Measurements from ENCODE around the gene NACA2. TPM values are rescaled to one million over a fixed set of nuclear protein-coding genes. Genes with fewer than 3 reads are reported as not detected.
"Not testable (repeated sequence)": the region's sequence is repeated elsewhere in the genome, so short reads cannot be mapped to it uniquely, and the experiment has no call there.

Gene NACA2
- total RNA-seq, 1 experiment from 2014 or later = not detected

DNA sequence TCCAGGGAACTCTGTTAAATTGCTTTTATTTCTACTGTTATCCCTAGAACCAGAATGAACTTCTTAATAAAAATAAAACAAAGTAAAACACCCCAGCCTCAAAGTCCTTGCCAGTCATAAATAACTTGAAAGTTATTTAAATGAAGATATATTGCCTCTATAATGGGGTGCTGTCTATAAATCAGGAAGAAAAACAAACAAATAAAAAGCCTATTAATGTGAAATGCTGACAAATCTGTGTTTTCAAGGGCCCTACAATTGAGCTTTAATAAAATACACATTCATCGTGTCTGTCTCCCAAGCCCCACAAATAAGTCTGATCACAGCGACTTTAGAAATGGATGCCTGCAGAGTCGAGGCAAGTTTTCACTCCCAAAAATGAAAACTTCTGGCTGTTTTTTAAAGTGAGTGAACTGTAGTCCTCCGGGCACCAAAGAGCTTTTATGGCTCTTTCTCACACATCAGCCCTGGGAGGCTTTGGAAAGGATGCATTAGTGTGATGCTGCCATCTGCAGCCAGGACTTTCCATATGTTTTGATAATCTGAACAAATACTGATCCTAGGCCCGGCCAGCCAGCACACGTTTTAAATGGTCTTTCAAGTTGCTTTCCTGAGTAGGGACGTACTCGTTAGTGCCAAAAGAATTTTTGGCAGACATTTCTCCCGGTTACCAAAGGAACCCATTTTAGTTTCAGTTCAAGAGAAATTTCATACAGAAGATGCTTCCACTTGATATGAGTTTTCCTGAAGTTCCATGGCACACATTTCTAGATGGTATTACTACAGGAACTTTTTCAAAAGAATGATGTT is 16.3 kb downstream of the NACA2 start:
- no peak overlapping the region for H3K27ac Mint-ChIP-seq
- H3K9me3 Mint-ChIP-seq = peaks cover 21% of the 10 kb centered on the region
- peak; percentile 91 for ATAC-seq
- no peak overlapping the region for H3K4me3 Mint-ChIP-seq
- DNase-seq (ENCODE audit: low spot score) = peak; percentile 41
- H3K36me3 Mint-ChIP-seq = peaks cover 12% of the 10 kb centered on the region
- H3K27me3 Mint-ChIP-seq (ENCODE audit: low read depth) = peaks cover 3% of the 10 kb centered on the region; the same call in 1 of the 2 replicates
- POLR2A ChIA-PET = interaction anchor here (0.9 kb wide), 1 partner anchor 161 kb away, joined by 5 read pairs; no protein-coding TSS in a partner anchor
- CTCF ChIA-PET = interaction anchor here (0.6 to 5.0 kb wide), 25 partner anchors 8 to 164 kb away, joined by 3 to 46 read pairs (median 4); partner anchors contain the start of gene TBX4
- peaks cover 4% of the 10 kb centered on the region; the same call in 1 of the 2 replicates for H3K4me1 Mint-ChIP-seq
- TF ChIP-seq CREB1 (CRISPR knock-in tag; IDR thresholded peaks at IDR 0.05) = no peak
- TF ChIP-seq, protein P1, sequence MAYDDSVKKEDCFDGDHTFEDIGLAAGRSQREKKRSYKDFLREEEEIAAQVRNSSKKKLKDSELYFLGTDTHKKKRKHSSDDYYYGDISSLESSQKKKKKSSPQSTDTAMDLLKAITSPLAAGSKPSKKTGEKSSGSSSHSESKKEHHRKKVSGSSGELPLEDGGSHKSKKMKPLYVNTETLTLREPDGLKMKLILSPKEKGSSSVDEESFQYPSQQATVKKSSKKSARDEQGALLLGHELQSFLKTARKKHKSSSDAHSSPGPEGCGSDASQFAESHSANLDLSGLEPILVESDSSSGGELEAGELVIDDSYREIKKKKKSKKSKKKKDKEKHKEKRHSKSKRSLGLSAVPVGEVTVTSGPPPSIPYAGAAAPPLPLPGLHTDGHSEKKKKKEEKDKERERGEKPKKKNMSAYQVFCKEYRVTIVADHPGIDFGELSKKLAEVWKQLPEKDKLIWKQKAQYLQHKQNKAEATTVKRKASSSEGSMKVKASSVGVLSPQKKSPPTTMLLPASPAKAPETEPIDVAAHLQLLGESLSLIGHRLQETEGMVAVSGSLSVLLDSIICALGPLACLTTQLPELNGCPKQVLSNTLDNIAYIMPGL (CRISPR knock-in tag; IDR thresholded peaks at IDR 0.05) = no peak
- TF ChIP-seq, protein P2, sequence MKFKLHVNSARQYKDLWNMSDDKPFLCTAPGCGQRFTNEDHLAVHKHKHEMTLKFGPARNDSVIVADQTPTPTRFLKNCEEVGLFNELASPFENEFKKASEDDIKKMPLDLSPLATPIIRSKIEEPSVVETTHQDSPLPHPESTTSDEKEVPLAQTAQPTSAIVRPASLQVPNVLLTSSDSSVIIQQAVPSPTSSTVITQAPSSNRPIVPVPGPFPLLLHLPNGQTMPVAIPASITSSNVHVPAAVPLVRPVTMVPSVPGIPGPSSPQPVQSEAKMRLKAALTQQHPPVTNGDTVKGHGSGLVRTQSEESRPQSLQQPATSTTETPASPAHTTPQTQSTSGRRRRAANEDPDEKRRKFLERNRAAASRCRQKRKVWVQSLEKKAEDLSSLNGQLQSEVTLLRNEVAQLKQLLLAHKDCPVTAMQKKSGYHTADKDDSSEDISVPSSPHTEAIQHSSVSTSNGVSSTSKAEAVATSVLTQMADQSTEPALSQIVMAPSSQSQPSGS (CRISPR knock-in tag; IDR thresholded peaks at IDR 0.05; ENCODE audit: borderline replicate concordance, low read depth) = no peak
- TF ChIP-seq, protein P3, sequence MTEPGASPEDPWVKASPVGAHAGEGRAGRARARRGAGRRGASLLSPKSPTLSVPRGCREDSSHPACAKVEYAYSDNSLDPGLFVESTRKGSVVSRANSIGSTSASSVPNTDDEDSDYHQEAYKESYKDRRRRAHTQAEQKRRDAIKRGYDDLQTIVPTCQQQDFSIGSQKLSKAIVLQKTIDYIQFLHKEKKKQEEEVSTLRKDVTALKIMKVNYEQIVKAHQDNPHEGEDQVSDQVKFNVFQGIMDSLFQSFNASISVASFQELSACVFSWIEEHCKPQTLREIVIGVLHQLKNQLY (CRISPR knock-in tag; IDR thresholded peaks at IDR 0.05) = no peak
- no peak for TF ChIP-seq ZNF121 (CRISPR knock-in tag; IDR thresholded peaks at IDR 0.05)
- TF ChIP-seq GRHL2 (CRISPR knock-in tag; IDR thresholded peaks at IDR 0.05; ENCODE audit: insufficient replicate concordance, severe bottlenecking) = no peak
- TF ChIP-seq NR2C2 (CRISPR knock-in tag; IDR thresholded peaks at IDR 0.05) = no peak
- TF ChIP-seq, protein P4, sequence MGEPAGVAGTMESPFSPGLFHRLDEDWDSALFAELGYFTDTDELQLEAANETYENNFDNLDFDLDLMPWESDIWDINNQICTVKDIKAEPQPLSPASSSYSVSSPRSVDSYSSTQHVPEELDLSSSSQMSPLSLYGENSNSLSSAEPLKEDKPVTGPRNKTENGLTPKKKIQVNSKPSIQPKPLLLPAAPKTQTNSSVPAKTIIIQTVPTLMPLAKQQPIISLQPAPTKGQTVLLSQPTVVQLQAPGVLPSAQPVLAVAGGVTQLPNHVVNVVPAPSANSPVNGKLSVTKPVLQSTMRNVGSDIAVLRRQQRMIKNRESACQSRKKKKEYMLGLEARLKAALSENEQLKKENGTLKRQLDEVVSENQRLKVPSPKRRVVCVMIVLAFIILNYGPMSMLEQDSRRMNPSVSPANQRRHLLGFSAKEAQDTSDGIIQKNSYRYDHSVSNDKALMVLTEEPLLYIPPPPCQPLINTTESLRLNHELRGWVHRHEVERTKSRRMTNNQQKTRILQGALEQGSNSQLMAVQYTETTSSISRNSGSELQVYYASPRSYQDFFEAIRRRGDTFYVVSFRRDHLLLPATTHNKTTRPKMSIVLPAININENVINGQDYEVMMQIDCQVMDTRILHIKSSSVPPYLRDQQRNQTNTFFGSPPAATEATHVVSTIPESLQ (CRISPR knock-in tag; IDR thresholded peaks at IDR 0.05) = no peak
- no peak for TF ChIP-seq PRRX2 (CRISPR knock-in tag; IDR thresholded peaks at IDR 0.05)
- TF ChIP-seq, protein P5, sequence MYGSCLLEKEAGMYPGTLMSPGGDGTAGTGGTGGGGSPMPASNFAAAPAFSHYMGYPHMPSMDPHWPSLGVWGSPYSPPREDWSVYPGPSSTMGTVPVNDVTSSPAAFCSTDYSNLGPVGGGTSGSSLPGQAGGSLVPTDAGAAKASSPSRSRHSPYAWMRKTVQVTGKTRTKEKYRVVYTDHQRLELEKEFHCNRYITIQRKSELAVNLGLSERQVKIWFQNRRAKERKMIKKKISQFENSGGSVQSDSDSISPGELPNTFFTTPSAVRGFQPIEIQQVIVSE (CRISPR knock-in tag; IDR thresholded peaks at IDR 0.05; ENCODE audit: borderline replicate concordance) = no peak
- TF ChIP-seq TCF7 (CRISPR knock-in tag; IDR thresholded peaks at IDR 0.05; ENCODE audit: low read depth) = no peak
- TF ChIP-seq SMAD3 (CRISPR knock-in tag; IDR thresholded peaks at IDR 0.05; ENCODE audit: borderline replicate concordance) = no peak
- TF ChIP-seq, protein P6, sequence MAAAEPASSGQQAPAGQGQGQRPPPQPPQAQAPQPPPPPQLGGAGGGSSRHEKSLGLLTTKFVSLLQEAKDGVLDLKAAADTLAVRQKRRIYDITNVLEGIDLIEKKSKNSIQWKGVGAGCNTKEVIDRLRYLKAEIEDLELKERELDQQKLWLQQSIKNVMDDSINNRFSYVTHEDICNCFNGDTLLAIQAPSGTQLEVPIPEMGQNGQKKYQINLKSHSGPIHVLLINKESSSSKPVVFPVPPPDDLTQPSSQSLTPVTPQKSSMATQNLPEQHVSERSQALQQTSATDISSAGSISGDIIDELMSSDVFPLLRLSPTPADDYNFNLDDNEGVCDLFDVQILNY (CRISPR knock-in tag; IDR thresholded peaks at IDR 0.05) = no peak
- no peak for TF ChIP-seq ZBTB21 (CRISPR knock-in tag; IDR thresholded peaks at IDR 0.05; ENCODE audit: borderline replicate concordance)
- TF ChIP-seq ELF4 (CRISPR knock-in tag; IDR thresholded peaks at IDR 0.05; ENCODE audit: low read depth) = no peak
- TF ChIP-seq ZNF138 (CRISPR knock-in tag; conservative IDR thresholded peaks at IDR 0.05) = no peak
- TF ChIP-seq RORB (CRISPR knock-in tag; IDR thresholded peaks at IDR 0.05) = no peak
- TF ChIP-seq CBFB (CRISPR knock-in tag; IDR thresholded peaks at IDR 0.05; ENCODE audit: low read depth) = no peak
- TF ChIP-seq CREM (CRISPR knock-in tag; IDR thresholded peaks at IDR 0.05) = no peak
- TF ChIP-seq, protein P7, sequence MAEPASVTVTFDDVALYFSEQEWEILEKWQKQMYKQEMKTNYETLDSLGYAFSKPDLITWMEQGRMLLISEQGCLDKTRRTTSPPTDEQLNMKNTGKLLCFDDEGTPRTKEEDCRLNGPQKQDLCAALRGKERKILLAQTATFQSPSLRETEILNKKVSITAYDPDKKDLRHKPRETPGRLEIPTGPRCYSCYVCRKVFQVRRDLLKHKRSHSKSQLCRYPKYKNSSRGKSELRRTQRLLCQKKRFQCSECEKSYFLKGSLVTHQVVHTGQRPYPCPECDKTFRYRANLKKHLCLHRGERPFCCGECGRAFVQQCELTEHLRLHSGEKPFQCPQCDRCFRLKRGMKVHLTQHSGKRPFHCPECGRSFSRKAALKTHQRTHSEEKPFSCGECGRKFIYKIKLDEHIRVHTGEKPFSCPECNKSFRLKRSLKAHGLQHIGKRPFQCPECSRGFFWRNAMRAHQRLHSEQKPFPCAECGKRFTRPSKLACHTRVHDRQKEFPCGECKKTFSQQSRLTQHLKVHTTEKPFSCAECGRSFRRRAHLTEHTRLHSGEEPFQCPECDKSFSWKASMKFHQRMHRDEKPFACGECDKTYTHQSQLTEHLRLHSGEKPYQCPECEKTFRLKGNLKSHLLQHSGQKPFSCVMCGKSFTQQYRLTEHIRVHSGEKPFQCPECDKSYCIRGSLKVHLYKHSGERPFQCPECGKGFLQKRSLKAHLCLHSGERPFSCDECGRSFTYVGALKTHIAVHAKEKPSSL (CRISPR knock-in tag; conservative IDR thresholded peaks at IDR 0.05) = no peak

DNA sequence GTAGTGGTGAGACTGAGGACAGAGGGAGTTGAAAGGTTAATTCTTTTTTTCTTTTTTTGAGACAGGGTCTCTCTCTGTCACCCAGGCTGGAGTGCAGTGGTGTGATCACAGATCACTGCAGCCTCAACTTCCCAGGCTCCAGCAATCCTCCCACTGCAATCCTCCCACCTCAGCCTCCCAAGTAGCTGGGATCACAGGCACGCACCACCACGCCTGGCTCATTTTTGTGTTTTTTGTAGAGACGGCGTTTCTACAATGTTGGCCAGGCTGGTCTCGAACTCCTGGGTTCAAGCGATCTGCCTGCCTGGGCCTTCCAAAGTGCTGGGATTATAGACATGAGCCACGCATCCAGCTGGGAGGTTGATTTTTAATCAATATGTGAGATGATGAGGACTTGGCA is 18.5 kb downstream of the NACA2 start:
- Mint-ChIP-seq H3K36me3 (peaks cover 12% of the 10 kb centered on the region), H3K9me3 (peaks cover 24% of the 10 kb centered on the region)
- ATAC-seq; H3K27ac Mint-ChIP-seq; POLR2A ChIA-PET; H3K4me3 Mint-ChIP-seq; H3K4me1 Mint-ChIP-seq; DNase-seq (ENCODE audit: low spot score); H3K27me3 Mint-ChIP-seq (ENCODE audit: low read depth): not testable (repeated sequence)
- CTCF ChIA-PET = interaction anchor here (5.0 kb wide), 1 partner anchor 161 kb away, joined by 46 read pairs; no protein-coding TSS in a partner anchor

All from WTC11 (cell line).